HepG2 (cell line): ENCODE results near the gene MAST1. TPM values are rescaled to one million over a fixed set of nuclear protein-coding genes. Genes with fewer than 3 reads are reported as not detected.

Experiments
- BRF2 ChIP-seq: sonication (generic); formaldehyde crosslinking; IDR thresholded peaks from 2 replicates; pipeline ENCODE4 v1.8.1; 2022; ENCODE audit warnings: mild to moderate bottlenecking, missing genetic modification reagents
- CHD4 ChIP-seq: fragments of 200-600 bp; sonication (generic); IDR thresholded peaks from 2 replicates; pipeline ENCODE4 v1.7.0; 2017; ENCODE audit warnings: mild to moderate bottlenecking, low read length, borderline replicate concordance
- FOXA1 ChIP-seq, 2 experiments: fragments of 450-650 bp in 1 of 2; sonication (generic) in 1 of 2; formaldehyde crosslinking in 1 of 2; IDR thresholded peaks; 2 replicates each; pipeline versions ENCODE4 v1.4.0 to v1.6.1; 2016 to 2020; ENCODE audit warnings: missing genetic modification reagents in 1 of 2
- GATAD2A ChIP-seq: IDR thresholded peaks from 2 replicates; pipeline ENCODE4 v1.6.1; 2016
- KDM6A ChIP-seq: IDR thresholded peaks from 2 replicates; pipeline ENCODE4 v1.6.1; 2016; ENCODE audit warnings: low read depth
- MAX ChIP-seq: IDR thresholded peaks from 2 replicates; pipeline ENCODE4 v1.6.1; 2012; ENCODE audit warnings: inconsistent platforms
- MEIS2 ChIP-seq: sonication (generic); formaldehyde crosslinking; IDR thresholded peaks from 2 replicates; pipeline ENCODE4 v1.9.0; 2021; ENCODE audit warnings: mild to moderate bottlenecking, missing genetic modification reagents
- SIN3B ChIP-seq: fragments of 150-350 bp; IDR thresholded peaks from 2 replicates; pipeline ENCODE4 v1.6.1; 2014; ENCODE audit warnings: low read length
- ZKSCAN8 ChIP-seq: IDR thresholded peaks from 2 replicates; pipeline ENCODE4 v1.6.1; 2016; ENCODE audit warnings: borderline replicate concordance, missing genetic modification reagents, missing compliant biosample characterization
- ZNF180 ChIP-seq: sonication (generic); formaldehyde crosslinking; IDR thresholded peaks from 2 replicates; pipeline ENCODE4 v1.4.0; 2020; ENCODE audit warnings: low read depth, missing genetic modification reagents, borderline replicate concordance
- ZNF3 ChIP-seq: IDR thresholded peaks from 2 replicates; pipeline ENCODE4 v1.7.0; 2017; ENCODE audit warnings: inconsistent platforms
- ZNF431 ChIP-seq: sonication (generic); formaldehyde crosslinking; IDR thresholded peaks from 2 replicates; pipeline ENCODE4 v1.9.0; 2022; ENCODE audit warnings: missing genetic modification reagents, low read depth, mild to moderate bottlenecking, borderline replicate concordance
- ZNF496 ChIP-seq: sonication (generic); formaldehyde crosslinking; IDR thresholded peaks from 2 replicates; pipeline ENCODE4 v1.8.1; 2023; ENCODE audit warnings: mild to moderate bottlenecking, moderate library complexity, missing genetic modification reagents; ENCODE audit not compliant: insufficient replicate concordance
- ZNF639 ChIP-seq: conservative IDR thresholded peaks from 2 replicates; pipeline ENCODE4 v1.6.1; 2018; ENCODE audit warnings: missing genetic modification reagents
- ZNF768 ChIP-seq: sonication (generic); formaldehyde crosslinking; IDR thresholded peaks from 2 replicates; pipeline ENCODE4 v1.4.0; 2020; ENCODE audit warnings: missing genetic modification reagents
- ZNF839 ChIP-seq: sonication (generic); formaldehyde crosslinking; IDR thresholded peaks from 2 replicates; pipeline ENCODE4 v1.4.0; 2020; ENCODE audit warnings: missing genetic modification reagents, mild to moderate bottlenecking, borderline replicate concordance
- ZNF883 ChIP-seq: sonication (generic); formaldehyde crosslinking; IDR thresholded peaks from 2 replicates; pipeline ENCODE4 v1.5.1; 2020; ENCODE audit warnings: mild to moderate bottlenecking, missing genetic modification reagents; ENCODE audit errors: not compliant biosample characterization
- polyA plus RNA-seq, 8 experiments: library from polyadenylated mRNA; depleted of rRNA in 3 of 8; stranded (reverse) in 7 of 8; unstranded in 1 of 8; fragments of >200 nt; fragmentation: Illumina TruSeq in 4 of 8; extraction: Trizol in 4 of 8; gene quantifications; 2 replicates each; pipeline versions ENCODE4 v1.2.1 to v1.2.3, GENCODE V29; 2011 to 2016; ENCODE audit warnings: low read depth in 4 of 8, missing spikeins in 1 of 8, mixed read lengths in 1 of 8; ENCODE audit not compliant: insufficient read depth in 1 of 8
- total RNA-seq, 5 experiments: library from RNA; depleted of rRNA; stranded (reverse); fragments of >200 nt; fragmentation: Illumina TruSeq; extraction: Trizol; gene quantifications; 2 replicates each; pipeline ENCODE4 v1.2.3, GENCODE V29; 2016; ENCODE audit warnings: low read depth in 1 of 5
- TF ChIP-seq, protein P1 (sequence below): sonication (generic); formaldehyde crosslinking; IDR thresholded peaks from 2 replicates; pipeline ENCODE4 v1.9.0; 2021; ENCODE audit warnings: mild to moderate bottlenecking, missing genetic modification reagents

The MAST1 gene
- total and polyA plus RNA-seq, 2 of the 13 experiments (the other 11 are each of a cell fraction or from before 2014, with no cell fraction given), result 0.73 to 4.7 TPM

DNA sequence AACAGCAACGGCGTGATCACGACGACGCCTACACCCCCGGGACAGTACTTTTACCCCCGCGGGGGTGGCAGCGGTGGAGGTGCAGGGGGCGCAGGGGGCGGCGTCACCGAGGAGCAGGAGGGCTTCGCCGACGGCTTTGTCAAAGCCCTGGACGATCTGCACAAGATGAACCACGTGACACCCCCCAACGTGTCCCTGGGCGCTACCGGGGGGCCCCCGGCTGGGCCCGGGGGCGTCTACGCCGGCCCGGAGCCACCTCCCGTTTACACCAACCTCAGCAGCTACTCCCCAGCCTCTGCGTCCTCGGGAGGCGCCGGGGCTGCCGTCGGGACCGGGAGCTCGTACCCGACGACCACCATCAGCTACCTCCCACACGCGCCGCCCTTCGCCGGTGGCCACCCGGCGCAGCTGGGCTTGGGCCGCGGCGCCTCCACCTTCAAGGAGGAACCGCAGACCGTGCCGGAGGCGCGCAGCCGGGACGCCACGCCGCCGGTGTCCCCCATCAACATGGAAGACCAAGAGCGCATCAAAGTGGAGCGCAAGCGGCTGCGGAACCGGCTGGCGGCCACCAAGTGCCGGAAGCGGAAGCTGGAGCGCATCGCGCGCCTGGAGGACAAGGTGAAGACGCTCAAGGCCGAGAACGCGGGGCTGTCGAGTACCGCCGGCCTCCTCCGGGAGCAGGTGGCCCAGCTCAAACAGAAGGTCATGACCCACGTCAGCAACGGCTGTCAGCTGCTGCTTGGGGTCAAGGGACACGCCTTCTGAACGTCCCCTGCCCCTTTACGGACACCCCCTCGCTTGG is 46.1 kb upstream of the MAST1 start (continued):
- TF ChIP-seq, protein P1, sequence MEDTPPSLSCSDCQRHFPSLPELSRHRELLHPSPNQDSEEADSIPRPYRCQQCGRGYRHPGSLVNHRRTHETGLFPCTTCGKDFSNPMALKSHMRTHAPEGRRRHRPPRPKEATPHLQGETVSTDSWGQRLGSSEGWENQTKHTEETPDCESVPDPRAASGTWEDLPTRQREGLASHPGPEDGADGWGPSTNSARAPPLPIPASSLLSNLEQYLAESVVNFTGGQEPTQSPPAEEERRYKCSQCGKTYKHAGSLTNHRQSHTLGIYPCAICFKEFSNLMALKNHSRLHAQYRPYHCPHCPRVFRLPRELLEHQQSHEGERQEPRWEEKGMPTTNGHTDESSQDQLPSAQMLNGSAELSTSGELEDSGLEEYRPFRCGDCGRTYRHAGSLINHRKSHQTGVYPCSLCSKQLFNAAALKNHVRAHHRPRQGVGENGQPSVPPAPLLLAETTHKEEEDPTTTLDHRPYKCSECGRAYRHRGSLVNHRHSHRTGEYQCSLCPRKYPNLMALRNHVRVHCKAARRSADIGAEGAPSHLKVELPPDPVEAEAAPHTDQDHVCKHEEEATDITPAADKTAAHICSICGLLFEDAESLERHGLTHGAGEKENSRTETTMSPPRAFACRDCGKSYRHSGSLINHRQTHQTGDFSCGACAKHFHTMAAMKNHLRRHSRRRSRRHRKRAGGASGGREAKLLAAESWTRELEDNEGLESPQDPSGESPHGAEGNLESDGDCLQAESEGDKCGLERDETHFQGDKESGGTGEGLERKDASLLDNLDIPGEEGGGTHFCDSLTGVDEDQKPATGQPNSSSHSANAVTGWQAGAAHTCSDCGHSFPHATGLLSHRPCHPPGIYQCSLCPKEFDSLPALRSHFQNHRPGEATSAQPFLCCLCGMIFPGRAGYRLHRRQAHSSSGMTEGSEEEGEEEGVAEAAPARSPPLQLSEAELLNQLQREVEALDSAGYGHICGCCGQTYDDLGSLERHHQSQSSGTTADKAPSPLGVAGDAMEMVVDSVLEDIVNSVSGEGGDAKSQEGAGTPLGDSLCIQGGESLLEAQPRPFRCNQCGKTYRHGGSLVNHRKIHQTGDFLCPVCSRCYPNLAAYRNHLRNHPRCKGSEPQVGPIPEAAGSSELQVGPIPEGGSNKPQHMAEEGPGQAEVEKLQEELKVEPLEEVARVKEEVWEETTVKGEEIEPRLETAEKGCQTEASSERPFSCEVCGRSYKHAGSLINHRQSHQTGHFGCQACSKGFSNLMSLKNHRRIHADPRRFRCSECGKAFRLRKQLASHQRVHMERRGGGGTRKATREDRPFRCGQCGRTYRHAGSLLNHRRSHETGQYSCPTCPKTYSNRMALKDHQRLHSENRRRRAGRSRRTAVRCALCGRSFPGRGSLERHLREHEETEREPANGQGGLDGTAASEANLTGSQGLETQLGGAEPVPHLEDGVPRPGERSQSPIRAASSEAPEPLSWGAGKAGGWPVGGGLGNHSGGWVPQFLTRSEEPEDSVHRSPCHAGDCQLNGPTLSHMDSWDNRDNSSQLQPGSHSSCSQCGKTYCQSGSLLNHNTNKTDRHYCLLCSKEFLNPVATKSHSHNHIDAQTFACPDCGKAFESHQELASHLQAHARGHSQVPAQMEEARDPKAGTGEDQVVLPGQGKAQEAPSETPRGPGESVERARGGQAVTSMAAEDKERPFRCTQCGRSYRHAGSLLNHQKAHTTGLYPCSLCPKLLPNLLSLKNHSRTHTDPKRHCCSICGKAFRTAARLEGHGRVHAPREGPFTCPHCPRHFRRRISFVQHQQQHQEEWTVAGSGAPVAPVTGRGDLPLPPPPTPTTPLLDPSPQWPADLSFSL (CRISPR knock-in tag), result no peak
- peak; percentile 77; the same call in 1 of the 2 replicates for TF ChIP-seq ZNF431 (CRISPR knock-in tag)
- no peak; the same call in 1 of the 2 replicates for TF ChIP-seq GATAD2A
- TF ChIP-seq BRF2 (CRISPR knock-in tag), result no peak
- TF ChIP-seq MAX, result peak; percentile 86
- TF ChIP-seq ZNF839 (CRISPR knock-in tag), result no peak
- TF ChIP-seq SIN3B, result no peak
- TF ChIP-seq FOXA1 (IDR thresholded peaks at IDR 0.05), result no peak
- TF ChIP-seq FOXA1 (CRISPR knock-in tag; IDR thresholded peaks at IDR 0.05), result peak; percentile 37; the same call in 1 of the 2 replicates
- TF ChIP-seq ZNF496 (CRISPR knock-in tag), result no peak
- no peak for TF ChIP-seq KDM6A (CRISPR knock-in tag)
- TF ChIP-seq ZNF883 (CRISPR knock-in tag), result no peak
- 0 out of 2 replicates have a peak, but pooled peaks have one; percentile 21 for TF ChIP-seq ZNF768 (CRISPR knock-in tag)
- peak; percentile 68 for TF ChIP-seq MEIS2 (CRISPR knock-in tag)
- no peak; the same call in 1 of the 2 replicates for TF ChIP-seq ZKSCAN8 (CRISPR knock-in tag)
- peak; percentile 72; the same call in 1 of the 2 replicates for TF ChIP-seq ZNF639 (CRISPR knock-in tag)
- TF ChIP-seq CHD4, result no peak
- TF ChIP-seq ZNF3, result no peak
- no peak for TF ChIP-seq ZNF180
